Lung (tissue), 12 donors: ENCODE results near the gene KANSL2. TPM values are rescaled to one million over a fixed set of nuclear protein-coding genes. Genes with fewer than 3 reads are reported as not detected.
"Not testable (repeated sequence)": the region's sequence is repeated elsewhere in the genome, so short reads cannot be mapped to it uniquely, and the experiment has no call there.

Source experiments
- ATAC-seq: fragments of 200-7000 bp; cut with Tn5 transposase; one replicate; pipeline ENCODE4 v1.9.1; 2020; ENCODE audit warnings: moderate number of reproducible peaks; ENCODE audit not compliant: insufficient read depth, low FRiP score
- DNase-seq, 3 donors: peaks; one replicate each; pipeline ENCODE4 v3.0.0-alpha.2; 2013 to 2017
- H3K27ac ChIP-seq, 2 donors: one replicate each; pipeline ENCODE4 v1.5.1; 2013; ENCODE audit warnings: mild to moderate bottlenecking in 2 of 2, moderate library complexity in 2 of 2, control low read depth in 1 of 2, inconsistent platforms in 1 of 2, low read depth in 1 of 2, low read length in 1 of 2
- H3K27me3 ChIP-seq, 3 donors: one replicate each; pipeline ENCODE4 v1.5.1; 2013; ENCODE audit warnings: low read length in 2 of 3; ENCODE audit not compliant: control insufficient read depth in 3 of 3, insufficient read depth in 3 of 3
- H3K36me3 ChIP-seq, 4 donors: one replicate each; pipeline ENCODE4 v1.5.1; 2013; ENCODE audit warnings: low read length in 4 of 4, mild to moderate bottlenecking in 1 of 4, moderate library complexity in 1 of 4; ENCODE audit not compliant: control insufficient read depth in 4 of 4, insufficient read depth in 4 of 4
- H3K4me1 ChIP-seq, 5 donors: one replicate each; pipeline ENCODE4 v1.5.1; 2013; ENCODE audit warnings: low read length in 5 of 5, mild to moderate bottlenecking in 2 of 5, moderate library complexity in 1 of 5; ENCODE audit not compliant: control insufficient read depth in 5 of 5, insufficient read depth in 5 of 5
- H3K4me3 ChIP-seq: one replicate; pipeline ENCODE4 v1.5.1; 2013; ENCODE audit warnings: mild to moderate bottlenecking, control low read depth, moderate library complexity
- H3K9ac ChIP-seq, 2 donors: one replicate each; pipeline ENCODE4 v1.5.1; 2013; ENCODE audit warnings: low read length in 2 of 2, control low read depth in 1 of 2; ENCODE audit not compliant: insufficient read depth in 1 of 2
- H3K9me3 ChIP-seq, 4 donors: one replicate each; pipeline ENCODE4 v1.5.1; 2013; ENCODE audit warnings: low read length in 3 of 4, mild to moderate bottlenecking in 1 of 4, moderate library complexity in 1 of 4; ENCODE audit not compliant: control insufficient read depth in 4 of 4, insufficient read depth in 3 of 4
- WGBS, 2 donors: extraction: QIAGEN DNeasy Blood & Tissue Kit; methylation state at CpG; one replicate each; pipeline ENCODE4 v1.1.7; 2013; 5-methylcytosine and 5-hydroxymethylcytosine counted together
- polyA plus RNA-seq, 2 donors: library from polyadenylated mRNA; stranded (reverse); fragments of 200-250 nt; gene quantifications; one replicate each; pipeline ENCODE4 v1.2.1, GENCODE V29; 2013
- total RNA-seq, 2 donors: library from RNA; depleted of rRNA in 1 of 2; stranded (reverse); fragments of >200 nt in 1 of 2; gene quantifications; one replicate each; pipeline ENCODE4 v1.2.1, GENCODE V29; 2014 to 2021
- TF ChIP-seq, protein P1 (sequence below): IDR thresholded peaks from 2 replicates; pipeline ENCODE4 v1.5.1; 2012; ENCODE audit warnings: mild to moderate bottlenecking; ENCODE audit errors: control extremely low read depth, extremely low read depth
- donor health status: control.
- donor health status: control.
- donor health status: Bipolar disorder and iron deficiency.
- donor health status: healthy.
- donor health status: DM: yes; HTN: yes; CAD: no.

KANSL2 gene
- total and polyA plus RNA-seq, 4 donors, result 25.8 to 45.1 (median 33.0) TPM

DNA sequence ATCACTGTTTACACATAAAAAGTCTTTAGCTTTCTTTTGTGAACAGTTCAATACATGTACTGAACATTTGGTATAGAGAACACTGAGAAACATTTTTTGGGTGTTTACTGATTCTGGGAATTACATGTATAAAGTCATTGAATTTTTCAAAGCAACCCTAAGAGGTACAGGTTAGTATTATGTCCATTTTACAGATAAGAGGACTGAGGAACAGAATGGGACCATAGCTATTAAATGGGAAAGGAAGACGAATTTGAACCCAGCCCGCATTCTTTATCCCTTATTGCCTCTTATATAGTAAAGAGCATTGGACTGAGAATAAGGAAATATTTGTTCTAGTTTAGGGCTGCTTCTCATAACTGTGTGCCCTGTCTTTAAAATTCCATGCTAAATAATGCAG is 889 bp upstream of the KANSL2 start:
- Histone ChIP-seq H3K4me1 (peaks cover 4 to 33% (median 13%) of the 10 kb centered on the region in 5 donors), H3K36me3 (peaks cover 3 to 19% (median 17%) of the 10 kb centered on the region in 4 donors), H3K4me3 (no peak overlapping the region), H3K9me3 (no peaks in the 10 kb centered on the region), H3K27ac (no peak overlapping the region), H3K9ac (no peak overlapping the region), H3K27me3 (peaks cover 0 to 2% (median 0%) of the 10 kb centered on the region in 3 donors)
- TF ChIP-seq, protein P1, sequence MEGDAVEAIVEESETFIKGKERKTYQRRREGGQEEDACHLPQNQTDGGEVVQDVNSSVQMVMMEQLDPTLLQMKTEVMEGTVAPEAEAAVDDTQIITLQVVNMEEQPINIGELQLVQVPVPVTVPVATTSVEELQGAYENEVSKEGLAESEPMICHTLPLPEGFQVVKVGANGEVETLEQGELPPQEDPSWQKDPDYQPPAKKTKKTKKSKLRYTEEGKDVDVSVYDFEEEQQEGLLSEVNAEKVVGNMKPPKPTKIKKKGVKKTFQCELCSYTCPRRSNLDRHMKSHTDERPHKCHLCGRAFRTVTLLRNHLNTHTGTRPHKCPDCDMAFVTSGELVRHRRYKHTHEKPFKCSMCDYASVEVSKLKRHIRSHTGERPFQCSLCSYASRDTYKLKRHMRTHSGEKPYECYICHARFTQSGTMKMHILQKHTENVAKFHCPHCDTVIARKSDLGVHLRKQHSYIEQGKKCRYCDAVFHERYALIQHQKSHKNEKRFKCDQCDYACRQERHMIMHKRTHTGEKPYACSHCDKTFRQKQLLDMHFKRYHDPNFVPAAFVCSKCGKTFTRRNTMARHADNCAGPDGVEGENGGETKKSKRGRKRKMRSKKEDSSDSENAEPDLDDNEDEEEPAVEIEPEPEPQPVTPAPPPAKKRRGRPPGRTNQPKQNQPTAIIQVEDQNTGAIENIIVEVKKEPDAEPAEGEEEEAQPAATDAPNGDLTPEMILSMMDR, result no peak
- 81 to 97% methylated on average over 2 of the region's 2 CpGs for WGBS, 2 donors
- DNase-seq, result no peak
- ATAC-seq, result no peak

DNA sequence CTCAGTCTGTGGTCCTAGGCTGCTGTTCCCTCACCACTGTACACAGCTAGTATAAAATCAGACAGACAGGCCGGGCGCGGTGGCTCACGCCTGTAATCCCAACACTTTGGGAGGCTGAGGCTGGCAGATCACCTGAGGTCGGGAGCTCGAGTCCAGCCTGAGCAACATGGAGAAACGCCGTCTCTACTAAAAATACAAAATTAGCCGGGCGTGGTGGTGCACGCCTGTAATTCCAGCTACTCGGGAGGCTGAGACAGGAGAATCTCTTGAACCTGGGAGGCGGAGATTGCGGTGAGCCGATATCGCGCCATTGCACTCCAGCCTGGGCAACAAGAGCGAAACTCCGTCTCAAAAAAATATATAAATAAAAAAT is 481 bp upstream of the KANSL2 start:
- 12 to 13% methylated on average over 19 of the region's 19 CpGs for WGBS, 2 donors
- peak; percentile 0 for ATAC-seq
- H3K27ac ChIP-seq, result peak overlapping the region in 1 of 2 donors; percentile 69

DNA sequence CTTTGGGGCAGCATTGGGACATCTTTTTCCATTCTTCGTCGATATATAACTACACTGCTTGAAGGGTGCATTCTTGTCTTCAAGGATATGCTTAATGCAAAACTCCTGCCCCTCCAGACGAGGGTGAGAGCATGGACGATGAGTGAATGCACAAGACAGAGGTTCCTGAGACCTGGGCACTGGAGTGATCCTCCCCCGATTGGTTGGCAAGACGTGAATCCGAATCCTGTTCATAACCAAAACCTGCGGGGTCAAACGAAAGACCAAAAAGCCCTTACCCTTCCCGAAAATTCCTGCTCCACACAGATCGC is 684 bp downstream of the KANSL2 start:
- Histone ChIP-seq H3K4me1 (peaks cover 4 to 34% (median 13%) of the 10 kb centered on the region in 5 donors), H3K27me3 (peaks cover 0 to 2% (median 0%) of the 10 kb centered on the region in 3 donors), H3K36me3 (peaks cover 3 to 23% (median 19%) of the 10 kb centered on the region in 4 donors), H3K27ac (peak overlapping the region; percentile 89 to 98), H3K9ac (peak overlapping the region; percentile 95), H3K4me3 (peak overlapping the region; percentile 74), H3K9me3 (no peaks in the 10 kb centered on the region)
- ATAC-seq, result no peak
- 1 to 2% methylated on average over 11 of the region's 11 CpGs for WGBS, 2 donors
- TF ChIP-seq, protein P1, result no peak
- DNase-seq, result peak in 1 of 3 donors; percentile 37

More for the DNA sequence above, 481 bp upstream of the KANSL2 start:
- not testable (repeated sequence) for H3K9me3 ChIP-seq, H3K27me3 ChIP-seq, H3K9ac ChIP-seq, DNase-seq
- Histone ChIP-seq H3K4me1 (peaks cover 4 to 34% (median 13%) of the 10 kb centered on the region in 5 donors), H3K4me3 (peak overlapping the region; percentile 72), H3K36me3 (peaks cover 3 to 22% (median 17%) of the 10 kb centered on the region in 4 donors)

DNA sequence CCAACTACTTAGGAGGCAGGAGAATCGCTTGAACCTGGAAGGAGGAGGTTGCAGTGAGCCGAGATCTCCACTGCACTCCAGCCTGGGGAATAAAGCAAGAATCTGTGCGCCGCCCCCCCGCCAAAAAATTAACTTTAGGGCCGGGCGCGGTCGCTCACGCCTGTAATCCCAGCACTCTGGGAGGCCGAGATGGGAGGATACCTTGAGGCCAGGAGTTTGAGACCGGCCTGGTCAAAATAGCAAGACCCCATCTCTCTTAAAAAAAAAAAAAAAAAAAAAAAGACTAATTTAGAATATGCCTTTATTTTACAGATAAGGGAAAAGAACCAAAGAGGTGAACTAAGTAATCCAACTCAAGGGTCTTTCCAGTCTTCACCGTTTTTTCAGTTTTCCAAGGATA is 1.2 kb downstream of the KANSL2 start:
- Histone ChIP-seq H3K36me3 (peaks cover 3 to 25% (median 19%) of the 10 kb centered on the region in 4 donors), H3K27ac (no peak overlapping the region), H3K4me3 (no peak overlapping the region), H3K4me1 (peaks cover 4 to 34% (median 13%) of the 10 kb centered on the region in 5 donors), H3K9ac (peak overlapping the region in 1 of 2 donors; percentile 95), H3K9me3 (no peaks in the 10 kb centered on the region), H3K27me3 (peaks cover 0 to 2% (median 0%) of the 10 kb centered on the region in 3 donors)
- no peak for ATAC-seq
- TF ChIP-seq, protein P1, result no peak
- 75 to 89% methylated on average over 13 of the region's 13 CpGs for WGBS, 2 donors
- DNase-seq, result no peak
